ENCODE results near the gene YY1.
"Not testable (repeated sequence)": the region's sequence is repeated elsewhere in the genome, so short reads cannot be mapped to it uniquely, and the experiment has no call there.

Gene YY1

GRCh38 chr14:100213956-100214769 lies 24.8 kb upstream of the YY1 start:
- peak; percentile 95 for DNase-seq

GRCh38 chr14:100214770-100215083 lies 24.2 kb upstream of the YY1 start:
- no peak for DNase-seq

DNA sequence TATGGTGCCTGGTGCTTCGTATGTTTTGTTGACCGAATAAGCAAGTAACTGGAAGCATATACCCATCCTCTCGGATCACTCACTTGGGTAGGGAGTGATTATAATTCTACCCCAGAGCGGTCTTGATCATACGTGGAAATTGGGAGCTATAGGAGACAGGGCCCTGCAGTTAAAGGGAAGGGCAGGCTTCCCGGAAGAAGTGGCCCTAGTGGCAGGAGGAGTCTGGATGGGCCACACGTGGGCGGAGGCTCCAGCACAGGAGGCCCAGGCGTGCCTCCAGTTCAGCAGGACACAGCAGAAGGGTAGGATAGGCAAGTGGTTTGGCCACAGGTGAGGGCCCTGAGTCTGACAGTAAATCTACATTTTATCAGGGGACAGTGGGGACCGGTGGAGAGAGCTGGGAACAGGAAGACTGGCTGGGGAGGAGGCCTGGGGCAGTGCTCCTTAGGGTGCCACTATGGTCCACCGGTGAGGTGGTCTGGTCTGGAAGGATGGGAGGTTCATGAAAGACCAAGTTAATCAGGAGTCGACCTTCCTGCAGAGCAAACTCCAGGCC lies 23.5 kb upstream of the YY1 start:
- no peak for DNase-seq

GRCh38 chr14:100219126-100219785 lies 19.7 kb upstream of the YY1 start:
- no peak for DNase-seq

DNA sequence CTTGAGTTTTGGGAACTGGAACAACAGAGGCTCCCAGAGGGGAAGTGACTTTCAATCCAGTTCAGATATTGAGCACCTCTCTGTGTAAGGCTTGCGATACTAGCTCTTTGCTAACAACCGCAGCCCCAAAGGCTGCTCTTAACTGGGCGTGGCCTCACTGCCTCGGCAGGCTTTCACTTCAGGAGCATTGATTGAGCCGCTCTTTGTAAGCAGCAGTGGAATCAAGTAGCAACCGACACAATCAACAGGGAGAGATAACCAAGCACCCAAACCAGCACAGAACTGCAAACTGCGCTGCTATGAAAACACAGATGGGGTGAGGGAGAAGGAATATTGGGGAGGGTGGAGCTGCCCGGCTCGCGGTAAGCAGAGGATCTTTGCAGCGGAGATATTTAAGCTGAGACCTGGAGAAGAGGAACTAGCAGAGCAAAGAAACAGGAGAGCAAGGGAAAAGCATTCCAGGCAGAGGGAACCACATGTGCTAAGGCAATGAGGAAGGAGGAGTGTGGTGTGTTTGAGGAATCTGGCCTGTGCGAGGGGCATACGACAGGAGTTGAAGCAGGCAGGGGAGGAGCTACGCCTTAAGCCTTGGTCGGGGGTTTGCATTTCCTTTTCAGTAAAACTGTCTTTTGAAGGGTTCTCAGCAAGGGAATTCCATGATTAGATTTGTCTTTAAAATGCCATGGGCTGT lies 17.3 kb upstream of the YY1 start:
- peak; percentile 77 for DNase-seq

DNA sequence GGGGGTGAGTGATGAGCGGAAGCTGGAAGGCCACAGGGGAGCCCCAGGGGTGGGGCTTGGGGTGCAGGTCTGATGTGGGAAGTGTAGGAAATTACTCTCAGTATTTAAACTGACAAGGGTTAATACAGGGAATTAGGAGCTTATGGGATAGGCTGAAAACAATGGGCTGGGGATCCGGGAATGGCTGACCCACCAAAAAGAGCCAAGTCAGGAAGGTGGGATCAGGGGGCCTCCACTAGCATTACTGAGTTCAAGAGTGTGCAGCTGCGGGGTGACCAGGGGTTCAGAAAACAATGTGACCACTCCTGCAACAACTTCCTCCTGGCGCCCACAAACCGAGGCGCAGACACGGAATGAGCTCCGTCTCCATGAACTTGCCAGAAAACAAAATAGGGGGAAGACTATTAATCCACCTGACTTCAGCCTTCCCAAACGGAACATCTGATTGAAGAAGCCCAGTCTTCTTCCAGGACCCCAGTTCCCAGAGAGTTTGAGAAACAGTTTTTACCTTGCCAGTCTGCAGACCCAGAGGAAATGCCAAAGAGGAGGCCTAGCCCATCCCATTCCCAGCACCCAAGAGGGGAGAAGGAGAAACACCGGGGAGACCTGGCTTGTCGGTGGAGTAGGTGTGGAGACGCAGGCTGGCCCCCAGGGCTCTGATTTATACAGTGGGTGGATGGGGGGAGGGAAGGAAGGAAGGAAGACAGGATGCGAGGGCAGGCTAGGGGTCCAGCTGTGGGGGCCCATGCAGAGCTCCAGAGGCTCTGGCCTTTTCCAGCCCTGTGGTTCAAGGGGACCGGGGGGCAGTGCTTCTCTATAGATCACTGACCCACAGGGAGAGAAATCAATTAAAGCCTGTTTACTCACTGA lies 16.5 kb upstream of the YY1 start:
- DNase-seq = no peak

GRCh38 chr14:100223332-100224201 lies 15.4 kb upstream of the YY1 start:
- DNase-seq = no peak

DNA sequence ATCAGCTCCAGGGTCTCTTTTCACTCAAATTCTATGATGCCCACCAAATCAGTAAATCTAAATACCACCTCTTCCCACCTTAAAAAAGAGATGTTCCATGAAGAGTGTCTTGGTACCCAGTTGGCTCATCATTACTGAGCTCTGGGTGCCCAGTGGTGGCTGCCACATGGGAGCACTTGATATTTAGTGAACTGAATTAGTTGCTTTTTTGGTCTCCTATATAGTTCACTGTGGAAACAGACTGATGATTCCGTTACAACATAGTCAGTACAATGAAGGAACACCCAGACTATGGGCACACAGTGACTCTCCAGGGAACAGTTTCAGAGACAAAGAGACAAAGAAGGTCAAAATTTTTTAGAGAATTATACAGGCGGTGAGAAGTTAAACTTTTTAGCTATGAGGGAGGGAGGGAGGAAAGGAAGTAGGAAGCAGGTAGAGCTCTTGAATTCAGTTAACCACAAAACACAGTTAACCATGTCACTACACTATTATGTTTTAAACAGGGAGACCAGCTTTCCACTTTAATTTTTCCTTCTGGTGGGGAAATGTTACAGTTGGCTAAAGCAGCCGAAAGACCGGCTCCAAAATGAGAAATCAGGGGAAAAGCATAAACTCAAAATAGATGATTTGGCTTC lies 14.6 kb upstream of the YY1 start:
- no peak for DNase-seq

- no peak for DNase-seq
These were observed 13.8 kb upstream of the YY1 start for GRCh38 chr14:100225169-100225568.

- DNase-seq = no peak
These were observed 8.6 kb upstream of the YY1 start for GRCh38 chr14:100230361-100230760.

- DNase-seq = no peak
These were observed 4.4 kb upstream of the YY1 start for GRCh38 chr14:100234511-100234910.

DNA sequence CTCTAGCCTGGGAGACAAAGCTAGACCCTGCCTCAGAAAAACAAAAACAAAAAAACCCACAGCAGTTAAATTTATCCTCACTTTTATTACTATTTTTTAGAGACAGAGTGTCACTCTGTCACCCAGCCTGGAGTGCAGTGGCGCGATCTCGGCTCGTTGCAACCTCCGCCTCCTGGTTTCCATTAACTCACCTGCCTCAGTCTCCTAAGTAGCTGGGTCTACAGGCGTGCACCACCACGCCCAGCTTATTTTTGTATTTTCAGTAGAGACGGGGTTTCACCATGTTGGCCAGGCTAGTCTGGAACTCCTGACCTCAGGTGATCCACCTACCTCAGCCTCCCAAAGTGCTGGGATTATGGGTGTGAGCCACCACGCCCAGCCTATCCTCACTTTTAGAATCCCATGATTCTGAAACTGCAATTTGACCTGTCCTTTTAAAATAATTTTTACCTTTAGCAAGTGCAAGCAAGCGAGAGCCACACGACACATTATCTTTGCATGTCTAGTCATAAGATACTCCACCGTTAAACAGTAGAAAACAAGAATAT lies 2.6 kb upstream of the YY1 start:
- not testable (repeated sequence) for DNase-seq

GRCh38 chr14:100236881-100237280 lies 2.1 kb upstream of the YY1 start:
- no peak for DNase-seq

GRCh38 chr14:100237735-100238418 lies 1.1 kb upstream of the YY1 start:
- peak; percentile 78 for DNase-seq

DNA sequence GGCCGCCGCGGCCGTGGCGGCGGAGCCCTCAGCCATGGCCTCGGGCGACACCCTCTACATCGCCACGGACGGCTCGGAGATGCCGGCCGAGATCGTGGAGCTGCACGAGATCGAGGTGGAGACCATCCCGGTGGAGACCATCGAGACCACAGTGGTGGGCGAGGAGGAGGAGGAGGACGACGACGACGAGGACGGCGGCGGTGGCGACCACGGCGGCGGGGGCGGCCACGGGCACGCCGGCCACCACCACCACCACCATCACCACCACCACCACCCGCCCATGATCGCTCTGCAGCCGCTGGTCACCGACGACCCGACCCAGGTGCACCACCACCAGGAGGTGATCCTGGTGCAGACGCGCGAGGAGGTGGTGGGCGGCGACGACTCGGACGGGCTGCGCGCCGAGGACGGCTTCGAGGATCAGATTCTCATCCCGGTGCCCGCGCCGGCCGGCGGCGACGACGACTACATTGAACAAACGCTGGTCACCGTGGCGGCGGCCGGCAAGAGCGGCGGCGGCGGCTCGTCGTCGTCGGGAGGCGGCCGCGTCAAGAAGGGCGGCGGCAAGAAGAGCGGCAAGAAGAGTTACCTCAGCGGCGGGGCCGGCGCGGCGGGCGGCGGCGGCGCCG lies 381 bp downstream of the YY1 start:
- peak; percentile 71 for DNase-seq

GRCh38 chr14:100239840-100240667 lies 1.1 kb downstream of the YY1 start:
- DNase-seq = peak; percentile 92

DNA sequence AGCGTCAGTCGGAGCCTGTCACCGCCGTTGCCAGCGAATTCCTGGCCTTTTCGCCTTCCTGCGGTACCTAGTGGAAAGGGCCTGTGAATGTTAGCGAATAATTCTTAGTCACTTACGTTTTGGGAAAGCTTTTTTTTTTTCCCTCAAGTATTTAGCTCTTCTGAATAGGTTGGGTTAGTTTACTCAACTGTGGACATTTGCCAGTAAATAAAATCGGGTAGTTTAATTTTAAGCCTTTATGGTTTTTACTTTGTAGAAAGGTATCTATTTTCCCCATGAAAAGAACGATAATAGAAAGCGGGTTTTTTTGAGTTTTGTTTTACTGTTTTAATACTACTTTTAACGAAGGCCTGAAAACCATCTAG lies 1.7 kb downstream of the YY1 start:
- DNase-seq = no peak

GRCh38 chr14:100241279-100241678 lies 2.3 kb downstream of the YY1 start:
- DNase-seq = no peak

GRCh38 chr14:100243020-100243419 lies 4.1 kb downstream of the YY1 start:
- DNase-seq = no peak

All from activated CD8-positive, alpha-beta memory T cell treated with anti-CD3 and anti-CD28 coated beads, Interleukin-2, amount 50 U/mL, for 48 hours (primary cell).